Mucosa of descending colon (tissue), 3 donors: ENCODE data around the gene PTCH2. TPM values are rescaled to one million over a fixed set of nuclear protein-coding genes. Genes with fewer than 3 reads are reported as not detected.

Source experiments
- ATAC-seq: fragments of 200-7000 bp; cut with Tn5 transposase; one replicate; pipeline ENCODE4 v1.9.1; 2020; ENCODE audit warnings: mild to moderate bottlenecking, moderate library complexity
- DNase-seq, 3 donors: peaks; one replicate each; pipeline ENCODE4 v3.0.0-alpha.2; 2020
- H3K36me3 ChIP-seq: fragments of 200-600 bp; one replicate; pipeline ENCODE4 v1.8.0; 2021; ENCODE audit warnings: low read depth, mild to moderate bottlenecking
- H3K4me1 ChIP-seq: fragments of 200-600 bp; one replicate; pipeline ENCODE4 v1.8.0; 2021; ENCODE audit warnings: low read depth, mild to moderate bottlenecking
- H3K4me3 ChIP-seq: fragments of 200-600 bp; one replicate; pipeline ENCODE4 v1.8.0; 2021; ENCODE audit warnings: mild to moderate bottlenecking
- H3K9me3 ChIP-seq: fragments of 200-600 bp; one replicate; pipeline ENCODE4 v1.8.0; 2021; ENCODE audit warnings: mild to moderate bottlenecking
- CTCF ChIP-seq: fragments of 200-600 bp; IDR thresholded peaks from one replicate; pipeline ENCODE4 v1.8.0; 2022; ENCODE audit warnings: antibody characterized with exemption, mild to moderate bottlenecking
- intact Hi-C, 2 donors: fragments of 100-400 bp; cut with DNase I in 1 of 2; cut with micrococcal nuclease in 1 of 2; formaldehyde crosslinking; loops; one replicate each; pipeline versions ENCODE4 v1.11.0 to v1.11.1; 2022; cut with DNase I, micrococcal nuclease
- total RNA-seq, 3 donors: library from RNA; stranded (reverse); fragmentation: NEBNext Ultra II Directional in 2 of 3; extraction: Animal tissue kit (Norgen Biotek cat#: 25700) in 2 of 3; gene quantifications; one replicate each; pipeline versions ENCODE4 v1.2.1 to v1.2.4, GENCODE V29; 2021 to 2023
- donor health status: DM: no; HTN: no; CAD: no; lungs with moderate emphysema.
- donor health status: DM: no; HTN: no; CAD: no.
- donor health status: DM: no; HTN: yes; CAD: no.

The PTCH2 gene
- total RNA-seq, 3 donors from 2014 or later: 0.39 to 2.7 (median 0.64) TPM

DNA sequence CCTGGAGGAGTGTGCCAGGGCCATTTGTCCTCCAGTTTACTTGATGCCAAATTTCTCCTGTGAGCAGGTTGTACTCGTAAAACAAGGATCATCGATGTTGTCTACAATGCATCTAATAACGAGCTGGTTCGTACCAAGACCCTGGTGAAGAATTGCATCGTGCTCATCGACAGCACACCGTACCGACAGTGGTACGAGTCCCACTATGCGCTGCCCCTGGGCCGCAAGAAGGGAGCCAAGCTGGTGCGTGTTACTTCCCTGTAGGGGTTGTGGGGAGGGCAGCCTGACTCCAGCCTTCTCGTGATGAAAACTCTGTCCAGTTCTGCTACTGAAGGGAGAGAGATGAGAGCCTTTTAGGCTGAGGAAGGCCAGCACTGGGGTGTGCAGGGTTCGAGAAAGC lies 65.5 kb downstream of the PTCH2 start:
- Histone ChIP-seq H3K36me3 (no peaks in the 10 kb centered on the region), H3K9me3 (no peaks in the 10 kb centered on the region), H3K4me1 (peaks cover 19% of the 10 kb centered on the region), H3K4me3 (no peak overlapping the region)
- ATAC-seq: no peak
- TF ChIP-seq CTCF: no peak
- DNase-seq: no peak
- intact Hi-C loops: no loop called here

GRCh38 chr1:44776730-44777068 lies 66.4 kb downstream of the PTCH2 start:
- DNase-seq: no peak
- Histone ChIP-seq H3K4me1 (peaks cover 19% of the 10 kb centered on the region), H3K4me3 (no peak overlapping the region), H3K9me3 (no peaks in the 10 kb centered on the region), H3K36me3 (no peaks in the 10 kb centered on the region)
- ATAC-seq: no peak
- intact Hi-C loops: no loop called here
- TF ChIP-seq CTCF: no peak

DNA sequence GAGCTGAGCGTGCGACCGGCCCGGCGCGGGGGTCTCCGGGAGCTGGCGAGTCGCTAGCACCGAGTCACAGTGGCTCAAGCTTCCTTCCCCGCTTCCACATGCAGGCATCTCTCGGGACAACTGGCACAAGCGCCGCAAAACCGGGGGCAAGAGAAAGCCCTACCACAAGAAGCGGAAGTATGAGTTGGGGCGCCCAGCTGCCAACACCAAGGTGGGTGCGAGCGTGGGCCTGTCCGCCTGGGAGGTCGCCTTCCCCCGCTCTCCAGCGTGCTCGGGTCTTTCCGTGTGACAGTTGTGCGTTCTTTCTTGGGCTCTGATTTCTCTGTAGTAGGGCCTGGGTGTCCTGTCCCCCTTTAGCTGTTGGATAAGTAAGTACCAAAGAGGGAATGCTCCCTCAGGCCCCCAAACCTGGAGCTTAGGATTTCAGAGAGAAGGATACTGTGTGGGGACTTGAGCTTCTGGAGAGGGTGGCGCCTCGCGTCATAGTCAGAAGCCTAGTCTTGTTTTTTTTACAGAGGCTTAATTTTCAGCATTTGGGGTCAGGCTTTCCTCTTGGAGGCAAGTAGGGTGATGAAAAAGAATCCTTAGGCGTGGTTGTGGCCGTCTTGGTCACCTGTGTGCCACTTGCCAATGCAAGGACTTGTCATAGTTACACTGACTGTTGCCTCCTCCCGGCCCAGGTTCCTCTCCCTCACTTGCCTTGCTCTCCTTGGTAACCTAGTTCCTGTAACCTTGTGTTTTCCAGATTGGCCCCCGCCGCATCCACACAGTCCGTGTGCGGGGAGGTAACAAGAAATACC lies 66.9 kb downstream of the PTCH2 start:
- TF ChIP-seq CTCF: no peak
- H3K4me3 ChIP-seq: peak overlapping the region; percentile 88
- ATAC-seq: peak; percentile 44
- intact Hi-C loops: no loop called here
- H3K9me3 ChIP-seq: no peaks in the 10 kb centered on the region
- DNase-seq: peak in 2 of 3 donors; percentile 51 to 75
- no peaks in the 10 kb centered on the region for H3K36me3 ChIP-seq
- peaks cover 19% of the 10 kb centered on the region for H3K4me1 ChIP-seq

DNA sequence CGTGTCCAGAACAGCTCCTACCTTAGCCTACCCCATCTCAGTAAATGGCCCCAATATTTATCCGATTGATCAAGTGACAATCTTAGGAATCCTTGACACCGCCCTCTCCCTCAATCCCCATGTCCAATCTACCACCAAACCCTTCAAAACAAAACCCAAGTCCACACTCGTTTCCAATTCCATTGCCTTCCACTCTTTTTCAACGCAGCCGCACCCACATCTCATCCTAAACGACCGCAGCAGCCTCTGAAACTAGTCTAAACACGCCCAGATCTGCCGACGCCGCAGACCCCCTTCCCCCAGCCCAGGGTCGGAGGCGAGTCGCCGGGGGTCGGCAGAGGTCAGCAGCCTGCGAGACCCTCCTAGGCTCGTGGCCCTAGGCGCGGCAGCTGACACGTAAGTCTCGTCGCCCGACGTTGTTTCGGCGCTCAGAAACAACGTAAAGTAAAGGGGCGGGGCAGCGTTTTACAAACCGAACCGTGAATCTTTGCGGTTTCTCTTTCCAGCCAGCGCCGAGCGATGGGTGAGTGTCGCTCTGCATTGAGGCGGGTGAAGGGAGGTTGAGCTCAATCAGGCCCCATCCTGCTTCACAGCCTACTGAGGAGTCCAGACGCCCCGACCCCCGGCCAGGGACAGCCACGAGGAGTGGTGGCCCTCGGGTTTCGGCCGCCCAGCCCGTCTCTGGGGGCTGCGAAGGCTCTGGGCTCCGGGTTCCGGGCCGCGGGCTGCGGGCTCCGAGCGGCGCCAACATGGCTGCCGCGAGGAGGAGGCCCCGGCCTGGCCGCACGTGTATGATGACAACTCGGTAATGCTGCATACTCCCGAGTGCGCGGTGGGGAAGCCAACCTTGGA lies 67.7 kb downstream of the PTCH2 start, which contains the start of gene RPS8:
Gene RPS8 (plus strand): TSS at position 463 of the 852 bp plus-strand sequence. CDS start 57 bp downstream, at position 520.
- peak within 1 kb of the TSS; percentile 88 for H3K4me3 ChIP-seq
- DNase-seq: peak; percentile 92 to 97 (median 93)
- no peaks in the 10 kb centered on the region for H3K9me3 ChIP-seq
- peaks cover 19% of the 10 kb centered on the region for H3K4me1 ChIP-seq
- peak; percentile 94 for ATAC-seq
- intact Hi-C loops: no loop called here
- TF ChIP-seq CTCF: no peak
- no peaks in the 10 kb centered on the region for H3K36me3 ChIP-seq

Other genes with a start within 250 kb of the PTCH2 start
- gene TMEM53, start 168.8 kb downstream of the PTCH2 start, total RNA-seq: 10 to 100 TPM; 19.3 to 46.0 (median 36.6) TPM
- 1 to 10 TPM; 1.7 to 4.1 (median 2.3) TPM for gene ARMH1, start 168.5 kb downstream of the PTCH2 start, total RNA-seq
- 10 to 100 TPM in 1 of 3 donors, not detected in 2; 15.9 TPM for gene RNU5D-1, start 112.1 kb downstream of the PTCH2 start, total RNA-seq
- gene KIF2C, start 103.4 kb downstream of the PTCH2 start, total RNA-seq: 10 to 100 TPM in 1 of 3 donors, 1 to 10 TPM in 2; 2.7 to 15.0 (median 4.1) TPM
- 1,000 to 10,000 TPM; 1,308 to 1,364 (median 1,337) TPM for gene RPS8, start 67.7 kb downstream of the PTCH2 start, total RNA-seq
- 100 to 1,000 TPM in 1 of 3 donors, 10 to 100 TPM in 2; 35.1 to 179 (median 94.0) TPM for gene BEST4, start 55.1 kb downstream of the PTCH2 start, total RNA-seq
- gene PLK3, start 42.9 kb downstream of the PTCH2 start, total RNA-seq: 10 to 100 TPM in 2 of 3 donors, 1 to 10 TPM in 1; 6.4 to 14.5 (median 12.0) TPM
- 1 to 10 TPM in 1 of 3 donors, under 1 TPM in 1, not detected in 1; 0.67 to 1.6 TPM for gene DYNLT4, start 35.9 kb downstream of the PTCH2 start, total RNA-seq
- gene BTBD19, start 34.7 kb downstream of the PTCH2 start, total RNA-seq: 1 to 10 TPM; 2.8 to 4.4 (median 3.2) TPM
- gene EIF2B3, start 143.3 kb upstream of the PTCH2 start, total RNA-seq: 10 to 100 TPM; 11.1 to 19.8 (median 15.7) TPM
- gene HECTD3, start 168.1 kb upstream of the PTCH2 start, total RNA-seq: 100 to 1,000 TPM in 2 of 3 donors, 10 to 100 TPM in 1; 78.0 to 143 (median 108) TPM
- gene UROD, start 169.0 kb upstream of the PTCH2 start, total RNA-seq: 10 to 100 TPM; 44.8 to 69.8 (median 51.3) TPM